ENCODE data around the gene HDAC3. TPM values are rescaled to one million over a fixed set of nuclear protein-coding genes. Genes with fewer than 3 reads are reported as not detected.

Gene HDAC3
- total RNA-seq, 2 donors from 2014 or later, result 36.6 to 44.0 TPM

- Histone ChIP-seq H3K4me3 (peak overlapping the region; percentile 78), H3K36me3 (no peaks in the 10 kb centered on the region), H3K9me3 (no peaks in the 10 kb centered on the region), H3K27me3 (no peaks in the 10 kb centered on the region), H3K9ac (ENCODE audit: low read depth in 2 of 2, low read length in 2 of 2) (peak overlapping the region; percentile 93 to 95), H3K27ac (no peak overlapping the region), H3K4me1 (peaks cover 13% of the 10 kb centered on the region)
- TF ChIP-seq, protein P1, sequence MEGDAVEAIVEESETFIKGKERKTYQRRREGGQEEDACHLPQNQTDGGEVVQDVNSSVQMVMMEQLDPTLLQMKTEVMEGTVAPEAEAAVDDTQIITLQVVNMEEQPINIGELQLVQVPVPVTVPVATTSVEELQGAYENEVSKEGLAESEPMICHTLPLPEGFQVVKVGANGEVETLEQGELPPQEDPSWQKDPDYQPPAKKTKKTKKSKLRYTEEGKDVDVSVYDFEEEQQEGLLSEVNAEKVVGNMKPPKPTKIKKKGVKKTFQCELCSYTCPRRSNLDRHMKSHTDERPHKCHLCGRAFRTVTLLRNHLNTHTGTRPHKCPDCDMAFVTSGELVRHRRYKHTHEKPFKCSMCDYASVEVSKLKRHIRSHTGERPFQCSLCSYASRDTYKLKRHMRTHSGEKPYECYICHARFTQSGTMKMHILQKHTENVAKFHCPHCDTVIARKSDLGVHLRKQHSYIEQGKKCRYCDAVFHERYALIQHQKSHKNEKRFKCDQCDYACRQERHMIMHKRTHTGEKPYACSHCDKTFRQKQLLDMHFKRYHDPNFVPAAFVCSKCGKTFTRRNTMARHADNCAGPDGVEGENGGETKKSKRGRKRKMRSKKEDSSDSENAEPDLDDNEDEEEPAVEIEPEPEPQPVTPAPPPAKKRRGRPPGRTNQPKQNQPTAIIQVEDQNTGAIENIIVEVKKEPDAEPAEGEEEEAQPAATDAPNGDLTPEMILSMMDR (IDR thresholded peaks at IDR 0.05), result no peak
- intact Hi-C loops (cut with DNase I), result no loop called here
- DNase-seq, result no peak
These were observed 1.0 kb downstream of the HDAC3 start for GRCh38 chr5:141635646-141636045.

GRCh38 chr5:141634720-141635119 lies 1.9 kb downstream of the HDAC3 start:
- TF ChIP-seq, protein P1 (IDR thresholded peaks at IDR 0.05), result no peak
- intact Hi-C loops (cut with DNase I), result no loop called here
- Histone ChIP-seq H3K4me1 (peaks cover 13% of the 10 kb centered on the region), H3K9ac (ENCODE audit: low read depth in 2 of 2, low read length in 2 of 2) (no peak overlapping the region), H3K4me3 (no peak overlapping the region), H3K36me3 (no peaks in the 10 kb centered on the region), H3K27me3 (no peaks in the 10 kb centered on the region), H3K27ac (no peak overlapping the region), H3K9me3 (no peaks in the 10 kb centered on the region)
- DNase-seq, result no peak

DNA sequence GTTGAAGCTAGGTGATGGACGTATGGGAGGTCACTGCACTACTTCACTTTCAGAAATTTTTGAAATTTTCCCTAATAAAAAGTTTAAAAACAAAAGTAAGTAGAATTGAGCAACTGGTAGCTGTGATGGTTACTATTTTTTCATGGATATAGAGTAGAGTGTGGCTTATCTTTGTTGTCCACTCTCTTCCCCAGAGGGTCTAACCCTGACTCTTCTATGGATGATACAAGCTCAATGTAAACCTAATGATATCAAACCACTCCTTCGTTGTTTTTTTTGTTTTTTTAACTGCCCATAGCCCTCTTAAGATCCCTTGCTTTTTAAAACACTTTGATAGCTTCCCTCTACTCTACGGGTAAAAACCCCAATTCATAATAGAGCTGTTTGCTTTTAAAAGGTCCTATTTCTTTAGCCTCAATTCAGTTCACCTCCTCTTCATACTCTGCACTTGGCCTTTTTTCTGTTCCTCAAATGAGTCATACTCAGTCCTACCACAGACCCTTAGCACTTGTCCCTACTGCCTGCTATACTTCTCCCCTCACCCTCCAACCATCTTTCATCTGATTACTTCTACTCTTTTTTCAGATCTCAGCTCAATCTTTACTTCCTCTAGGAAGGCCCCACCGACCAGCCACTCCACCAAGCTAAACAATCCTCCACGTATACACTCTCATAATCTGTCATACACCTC lies 2.6 kb downstream of the HDAC3 start:
- TF ChIP-seq, protein P1 (IDR thresholded peaks at IDR 0.05), result no peak

GRCh38 chr5:141632650-141633049 lies 4.0 kb downstream of the HDAC3 start:
- TF ChIP-seq, protein P1 (IDR thresholded peaks at IDR 0.05), result no peak
- Histone ChIP-seq H3K36me3 (no peaks in the 10 kb centered on the region), H3K4me3 (no peak overlapping the region), H3K27me3 (no peaks in the 10 kb centered on the region), H3K9me3 (no peaks in the 10 kb centered on the region), H3K9ac (ENCODE audit: low read depth in 2 of 2, low read length in 2 of 2) (no peak overlapping the region), H3K4me1 (peaks cover 10% of the 10 kb centered on the region), H3K27ac (no peak overlapping the region)
- intact Hi-C loops (cut with DNase I), result no loop called here
- DNase-seq, result no peak

More for the DNA sequence above, 2.6 kb downstream of the HDAC3 start:
- no peak for DNase-seq
- Histone ChIP-seq H3K9ac (ENCODE audit: low read depth in 2 of 2, low read length in 2 of 2) (no peak overlapping the region), H3K4me3 (no peak overlapping the region), H3K27ac (no peak overlapping the region), H3K4me1 (peaks cover 13% of the 10 kb centered on the region), H3K9me3 (no peaks in the 10 kb centered on the region), H3K27me3 (no peaks in the 10 kb centered on the region), H3K36me3 (no peaks in the 10 kb centered on the region)
- intact Hi-C loops (cut with DNase I), result no loop called here

DNA sequence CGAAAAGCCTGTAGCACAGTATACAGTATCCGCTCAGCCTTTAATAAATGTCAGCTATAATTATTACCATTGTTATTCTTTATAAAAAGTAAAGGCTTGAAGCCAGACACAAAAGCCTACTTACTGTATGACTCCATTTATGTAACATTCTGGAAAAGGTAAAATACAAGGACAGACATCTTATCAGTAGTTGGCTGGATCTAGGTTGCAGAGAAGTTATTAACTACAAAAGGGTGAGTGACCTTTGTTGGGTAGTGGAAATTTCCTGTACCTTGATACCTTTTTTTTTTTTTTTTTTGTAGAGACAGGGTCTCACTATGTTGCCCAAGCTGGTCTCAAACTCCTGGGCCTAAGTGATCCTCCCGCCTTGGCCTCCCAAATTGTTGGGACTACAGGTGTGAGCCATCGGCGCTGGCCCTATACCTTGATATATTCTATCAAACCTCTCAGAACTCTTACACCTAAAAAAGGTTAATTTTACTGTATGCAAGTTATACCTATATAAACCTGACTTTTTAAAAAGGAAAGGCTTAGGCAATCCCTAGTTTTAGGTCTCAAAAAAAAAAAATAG lies 6.0 kb downstream of the HDAC3 start:
- H3K36me3 ChIP-seq, result no peaks in the 10 kb centered on the region
- TF ChIP-seq, protein P1 (IDR thresholded peaks at IDR 0.05), result no peak
- H3K4me3 ChIP-seq, result no peak overlapping the region
- no peak overlapping the region for H3K9ac ChIP-seq (ENCODE audit: low read depth in 2 of 2, low read length in 2 of 2)
- H3K27me3 ChIP-seq, result no peaks in the 10 kb centered on the region
- H3K27ac ChIP-seq, result no peak overlapping the region
- intact Hi-C loops (cut with DNase I), result no loop called here
- H3K9me3 ChIP-seq, result no peaks in the 10 kb centered on the region
- no peak for DNase-seq
- H3K4me1 ChIP-seq, result peaks cover 4% of the 10 kb centered on the region

All from colonic mucosa (tissue), 4 donors.